Astrocyte of the cerebellum (primary cell): ENCODE measurements around the gene CD79B.
A peak's percentile ranks its signal among the peaks of the same experiment; 100 is the strongest.
"Not testable (repeated sequence)": the region's sequence is repeated elsewhere in the genome, so short reads cannot be mapped to it uniquely, and the experiment has no call there.

Experiments
- DNase-seq: peaks from one replicate; pipeline ENCODE4 v3.0.0-alpha.2; 2011; ENCODE audit warnings: low read depth
- H3K4me3 ChIP-seq: 2 replicates; pipeline ENCODE4 v1.5.1; 2011; ENCODE audit warnings: mild to moderate bottlenecking, low read depth, low read length, moderate library complexity
- CTCF ChIP-seq: IDR thresholded peaks from 2 replicates; pipeline ENCODE4 v1.5.1; 2012; ENCODE audit warnings: low read length, low read depth, moderate library complexity, mild to moderate bottlenecking; ENCODE audit errors: missing control alignments
- in situ Hi-C: cut with HindIII; loops from 2 replicates; pipeline ENCODE4 v1.10.0; 2017; ENCODE audit warnings: low sequenced_read_pairs

The CD79B gene

GRCh38 chr17:63911657-63912100, 20.5 kb downstream of the CD79B start:
- in situ Hi-C loops: no loop called here
- DNase-seq: no peak
- no peak overlapping the region for H3K4me3 ChIP-seq
- peak; percentile 72 for TF ChIP-seq CTCF

GRCh38 chr17:63911041-63911635, 21.0 kb downstream of the CD79B start, which contains the start of gene CSHL1:
CSHL1 (minus strand) TSS chr17:63911258; CDS start chr17:63911196, 62 bp downstream.
- TF ChIP-seq CTCF: no peak
- in situ Hi-C loops: no loop called here

GRCh38 chr17:63910096-63910495, 22.0 kb downstream of the CD79B start:
- no peak for TF ChIP-seq CTCF
- no peak for DNase-seq
- in situ Hi-C loops: no loop called here
- H3K4me3 ChIP-seq: no peak overlapping the region

More at GRCh38 chr17:63911041-63911635, 21.0 kb downstream of the CD79B start, which contains the start of gene CSHL1:
- H3K4me3 ChIP-seq: no peak within 1 kb of the TSS
- DNase-seq: no peak

- H3K4me3 ChIP-seq, in situ Hi-C loops, DNase-seq: not testable (repeated sequence)
Observed at GRCh38 chr17:63909586-63909985, 22.5 kb downstream of the CD79B start.

- DNase-seq, in situ Hi-C loops, H3K4me3 ChIP-seq: not testable (repeated sequence)
- peak; percentile 22 for TF ChIP-seq CTCF
Observed at GRCh38 chr17:63907161-63907778, 24.9 kb downstream of the CD79B start.

- in situ Hi-C loops, DNase-seq, H3K4me3 ChIP-seq: not testable (repeated sequence)
Observed at GRCh38 chr17:63904796-63905195, 27.3 kb downstream of the CD79B start.

GRCh38 chr17:63903787-63904201, 28.3 kb downstream of the CD79B start:
- in situ Hi-C loops: not testable (repeated sequence)

GRCh38 chr17:63901971-63902370, 30.2 kb downstream of the CD79B start:
- in situ Hi-C loops, DNase-seq, H3K4me3 ChIP-seq: not testable (repeated sequence)

More at GRCh38 chr17:63903787-63904201, 28.3 kb downstream of the CD79B start:
- not testable (repeated sequence) for DNase-seq, H3K4me3 ChIP-seq
- peak; percentile 28 for TF ChIP-seq CTCF

- in situ Hi-C loops, DNase-seq, H3K4me3 ChIP-seq: not testable (repeated sequence)
Observed at GRCh38 chr17:63898899-63899798, 33.0 kb downstream of the CD79B start.

GRCh38 chr17:63896524-63897354, 35.4 kb downstream of the CD79B start, which contains the start of gene CSH1:
CSH1 (minus strand) TSS chr17:63896574; CDS start chr17:63896511, 63 bp downstream.
- in situ Hi-C loops, H3K4me3 ChIP-seq, DNase-seq: not testable (repeated sequence)
